ENCODE data around the gene C16orf78.

Gene C16orf78

DNA sequence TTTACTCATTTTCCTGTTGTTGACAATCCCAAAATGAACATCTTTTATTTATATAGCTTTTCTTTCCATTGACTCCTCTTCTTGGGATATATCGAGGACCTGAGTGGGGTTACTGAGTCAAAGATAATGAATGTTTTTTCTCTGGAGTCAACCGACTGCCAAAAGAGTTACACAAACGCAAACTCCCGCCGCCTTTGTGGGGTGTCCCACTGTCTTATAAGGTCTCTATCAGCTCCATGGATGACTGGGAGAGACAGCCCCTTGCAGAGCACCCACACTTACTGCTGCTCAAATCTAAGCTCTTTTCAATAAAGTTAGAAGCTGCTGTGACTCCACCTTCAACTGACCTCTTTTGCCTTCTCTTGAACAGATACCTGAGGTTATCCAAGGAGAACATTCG is 25.2 kb downstream of the C16orf78 start:
- DNase-seq = no peak

DNA sequence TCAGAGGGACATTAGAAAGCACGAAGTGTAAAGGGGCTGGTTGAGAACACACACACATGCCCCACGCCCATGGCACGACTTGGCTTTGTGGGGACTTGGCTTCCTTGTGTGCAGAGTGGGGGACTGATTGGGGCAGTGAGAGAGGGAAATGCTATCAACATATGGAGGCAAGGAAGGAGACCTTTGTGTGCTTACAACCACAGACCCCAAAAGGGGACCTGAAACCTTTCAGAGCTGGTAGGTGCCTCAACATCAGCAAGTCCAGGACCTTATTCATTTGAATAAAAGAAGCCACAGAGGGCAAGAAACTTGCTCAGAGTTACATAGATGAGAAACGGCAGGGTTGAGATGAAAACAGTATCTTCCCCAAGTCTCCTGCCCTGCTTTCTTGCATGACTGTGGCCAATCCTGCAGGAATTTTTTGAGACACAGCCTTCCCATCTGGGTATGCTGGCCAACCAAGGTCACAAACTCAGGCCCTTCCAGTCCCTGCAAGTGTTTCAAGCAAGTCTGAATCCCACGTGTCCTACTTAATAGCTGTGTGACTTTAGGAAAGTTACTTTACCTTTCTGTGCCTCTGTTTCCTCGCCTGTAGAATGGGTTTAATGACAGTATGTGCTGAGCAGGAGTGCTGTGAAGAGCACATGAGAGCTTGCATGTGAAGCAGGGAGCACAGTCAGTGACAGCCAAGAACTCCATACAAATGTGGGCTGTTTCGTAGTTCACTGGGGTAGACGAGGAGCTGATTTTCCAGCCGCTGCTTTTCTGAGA is 26.2 kb downstream of the C16orf78 start:
- DNase-seq = no peak

- DNase-seq = no peak
Observed at GRCh38 chr16:49400611-49401010, 27.0 kb downstream of the C16orf78 start.

DNA sequence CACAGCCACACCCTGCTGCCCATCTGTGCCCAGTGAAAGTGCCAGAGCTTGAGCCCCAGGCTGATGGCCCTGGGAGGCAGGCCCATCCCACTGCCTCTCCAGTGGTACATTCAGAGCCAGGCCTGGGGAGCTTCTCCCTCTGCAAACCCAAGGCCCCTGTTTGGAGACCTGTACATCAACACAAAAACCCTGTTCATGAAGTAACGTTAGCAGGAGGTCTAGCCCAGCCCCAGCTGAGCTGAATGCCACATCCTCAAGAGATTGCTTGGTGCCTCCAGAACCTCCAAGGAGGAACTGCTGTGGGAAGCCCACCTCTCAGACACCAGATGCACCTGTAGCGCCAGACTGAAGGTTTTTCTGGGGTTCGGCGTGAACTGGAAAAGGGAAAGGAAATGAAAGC is 31.5 kb downstream of the C16orf78 start:
- DNase-seq = no peak

GRCh38 chr16:49405530-49405929 is 31.9 kb downstream of the C16orf78 start:
- DNase-seq = no peak

DNA sequence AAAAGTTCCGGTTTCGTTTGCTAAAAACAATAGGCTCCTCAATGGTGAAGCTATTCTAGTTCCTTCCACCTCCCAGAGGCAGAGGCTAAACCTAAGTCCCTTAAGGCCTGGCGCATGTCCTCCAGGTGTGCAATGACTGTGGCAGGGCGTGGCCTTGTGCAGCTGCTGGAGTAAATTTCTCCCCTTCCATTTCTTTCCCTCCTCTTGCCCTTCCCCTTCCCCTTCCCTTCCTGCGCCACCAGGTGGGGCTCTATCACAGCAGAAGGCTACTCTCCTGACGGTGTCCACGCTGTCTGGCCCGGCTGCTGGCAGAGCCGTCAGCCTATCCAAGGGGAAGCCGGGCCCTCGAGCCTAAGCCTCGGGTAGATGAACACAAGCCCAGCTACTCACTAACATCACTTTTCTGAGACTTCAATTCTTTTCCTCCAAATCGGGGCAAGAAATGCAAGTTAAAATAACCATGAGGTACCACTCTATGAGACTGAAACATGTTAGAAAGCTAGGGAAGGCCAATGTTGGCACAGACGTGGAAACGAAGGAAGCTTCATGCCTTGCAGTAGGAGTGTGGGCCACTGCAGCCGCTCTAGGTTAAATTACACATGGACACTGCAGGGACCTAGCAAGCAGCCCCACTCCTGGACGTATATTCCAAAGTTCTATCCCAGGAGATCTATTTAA is 34.4 kb downstream of the C16orf78 start:
- peak; percentile 86 for DNase-seq

DNA sequence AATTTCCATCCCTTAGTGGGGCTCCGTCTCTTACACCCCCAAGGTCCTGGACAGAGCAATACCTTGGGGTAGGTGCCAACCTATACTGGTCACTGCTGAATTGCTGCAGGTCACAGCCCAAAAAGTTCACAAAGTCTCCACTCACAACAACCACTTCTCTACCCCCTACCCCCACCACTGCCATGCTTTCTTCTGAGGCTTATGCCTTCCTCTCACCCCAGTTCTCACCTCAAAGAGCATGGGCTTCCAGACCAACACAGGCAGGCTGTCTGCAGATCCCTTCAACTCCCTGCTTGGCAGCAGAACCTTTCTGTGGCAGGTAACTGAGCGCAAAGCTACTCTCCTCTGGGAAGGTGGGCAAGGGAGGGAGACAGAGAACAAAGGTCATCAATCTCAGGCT is 35.5 kb downstream of the C16orf78 start:
- no peak for DNase-seq

- DNase-seq = no peak
Observed at GRCh38 chr16:49410226-49410625, 36.6 kb downstream of the C16orf78 start.

DNA sequence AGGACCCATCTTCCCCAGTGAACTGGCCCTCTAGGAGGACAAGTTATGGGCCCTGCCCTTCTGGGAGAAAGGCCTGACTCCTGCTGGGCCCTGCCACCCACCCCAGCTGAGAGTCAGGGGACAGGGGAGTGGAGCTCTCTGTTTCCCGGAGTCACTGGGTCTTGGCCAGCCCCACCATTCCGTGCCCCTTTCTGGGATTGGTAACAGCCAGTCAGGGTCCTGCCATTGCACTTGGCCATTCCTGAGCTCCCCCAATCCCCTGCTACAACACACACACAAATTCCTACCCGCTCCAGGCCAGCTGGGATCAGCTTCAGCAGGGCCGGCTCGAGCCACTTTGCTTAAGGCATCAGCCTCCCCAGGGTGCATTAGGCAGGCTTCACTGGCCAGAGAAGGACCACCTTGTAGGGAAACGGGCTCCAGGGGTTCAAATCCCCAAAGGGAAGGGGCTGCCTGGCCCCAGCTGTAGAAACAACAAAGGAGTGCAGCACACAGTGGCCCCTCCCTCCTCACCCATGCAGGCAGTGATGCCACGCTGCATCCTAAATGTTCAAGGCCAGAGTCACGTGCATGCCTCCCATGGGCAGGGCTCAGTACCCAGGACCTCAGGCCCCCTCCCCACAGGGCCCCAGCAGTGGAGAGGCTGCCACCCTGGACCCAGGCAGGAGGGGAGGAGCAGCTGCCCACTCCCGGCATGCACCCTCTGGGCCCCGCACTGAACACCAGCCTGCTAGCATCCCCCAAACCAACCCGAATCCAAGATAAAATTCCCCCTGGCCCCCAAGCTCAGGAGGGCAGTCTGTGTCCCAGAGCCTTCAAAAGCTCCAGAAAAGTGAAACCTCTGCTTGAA is 37.7 kb downstream of the C16orf78 start:
- DNase-seq = no peak

GRCh38 chr16:49414671-49415070 is 41.1 kb downstream of the C16orf78 start:
- no peak for DNase-seq

GRCh38 chr16:49415083-49415482 is 41.5 kb downstream of the C16orf78 start:
- no peak for DNase-seq

- DNase-seq = no peak
Observed at GRCh38 chr16:49416001-49416675, 42.5 kb downstream of the C16orf78 start.

GRCh38 chr16:49417354-49417753 is 43.8 kb downstream of the C16orf78 start:
- DNase-seq = no peak

GRCh38 chr16:49419006-49419405 is 45.4 kb downstream of the C16orf78 start:
- no peak for DNase-seq

GRCh38 chr16:49419862-49420261 is 46.3 kb downstream of the C16orf78 start:
- DNase-seq = peak; percentile 49

DNA sequence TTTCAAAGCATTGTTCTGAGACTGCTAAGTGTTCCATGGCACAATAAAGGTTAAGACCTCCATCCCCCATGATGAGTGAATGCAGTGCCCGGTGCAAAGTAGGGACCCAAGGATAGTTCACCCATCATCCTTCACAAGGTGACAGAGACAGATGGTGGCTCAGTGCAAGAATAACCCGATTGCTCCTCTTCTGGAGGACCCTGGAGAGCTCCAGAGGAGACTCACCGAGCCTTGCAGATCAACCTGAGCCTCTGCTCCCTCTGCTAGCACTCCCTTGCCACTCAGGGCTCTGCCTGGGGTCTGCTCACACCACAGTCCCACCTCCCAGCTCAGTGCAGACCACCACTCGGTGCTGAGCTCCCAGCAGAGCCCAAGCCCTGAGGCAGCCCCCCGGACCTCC is 49.3 kb downstream of the C16orf78 start:
- no peak for DNase-seq

- DNase-seq = no peak
Observed at GRCh38 chr16:49424961-49425360, 51.4 kb downstream of the C16orf78 start.

DNA sequence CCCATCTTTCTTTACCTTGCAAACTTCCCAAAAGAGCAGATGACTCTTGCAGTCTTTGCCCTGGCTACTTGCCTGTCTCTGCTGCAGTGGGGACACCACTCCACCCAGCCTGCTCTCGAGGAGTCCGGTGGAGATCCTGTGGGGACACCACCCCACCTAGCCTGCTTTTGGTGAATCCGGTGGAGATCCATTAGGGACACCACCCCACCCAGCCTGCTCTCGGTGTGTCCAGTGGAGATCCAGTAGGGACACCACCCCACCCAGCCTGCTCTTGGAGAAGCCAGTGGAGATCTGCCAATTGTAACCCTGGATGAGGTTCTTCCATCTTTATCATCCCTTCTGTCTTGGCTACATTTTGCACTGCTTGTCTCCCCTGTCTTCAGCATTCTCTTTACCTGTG is 54.2 kb downstream of the C16orf78 start:
- no peak for DNase-seq

DNA sequence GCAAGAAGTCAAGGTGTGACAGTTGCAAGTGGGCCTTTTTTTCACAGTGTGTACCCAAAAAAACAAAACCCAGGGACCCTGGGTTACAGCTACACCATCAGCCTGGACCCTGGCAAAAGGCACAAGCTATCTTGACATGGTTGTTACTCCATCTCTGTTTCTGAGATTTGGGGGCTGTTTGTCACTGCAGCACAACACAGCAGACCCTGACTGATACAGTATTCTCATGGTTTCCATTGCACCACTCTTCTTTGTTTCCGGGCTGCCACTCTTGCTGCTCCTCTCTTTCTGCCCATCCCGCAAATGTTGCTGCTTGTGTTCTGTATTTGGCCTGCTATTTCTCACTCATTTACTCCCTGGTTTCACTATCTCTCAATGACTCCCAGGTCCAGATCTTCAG is 55.2 kb downstream of the C16orf78 start:
- no peak for DNase-seq

GRCh38 chr16:49431040-49431439 is 57.4 kb downstream of the C16orf78 start:
- DNase-seq = no peak

GRCh38 chr16:49431591-49432290 is 58.1 kb downstream of the C16orf78 start:
- DNase-seq = no peak

- no peak for DNase-seq
Observed at GRCh38 chr16:49434733-49435132, 61.1 kb downstream of the C16orf78 start.

Data from NCI-H146 (cell line).